Parathyroid adenoma (tissue), 2 donors: ENCODE data around the gene HERC3.
A peak's percentile ranks its signal among the peaks of the same experiment; 100 is the strongest.

Experiments
- H2AFZ ChIP-seq: fragments of 300-600 bp; sonication (generic); one replicate; pipeline ENCODE4 v1.7.0; 2017; ENCODE audit warnings: antibody characterized with exemption, mild to moderate bottlenecking
- H3K27ac ChIP-seq: fragments of 300-600 bp; sonication (generic); one replicate; pipeline ENCODE4 v1.7.0; 2017
- H3K27me3 ChIP-seq: fragments of 300-600 bp; sonication (generic); one replicate; pipeline ENCODE4 v1.7.0; 2017; ENCODE audit warnings: low read length; ENCODE audit not compliant: control insufficient read depth, insufficient read depth
- H3K36me3 ChIP-seq: fragments of 300-600 bp; sonication (generic); one replicate; pipeline ENCODE4 v1.7.0; 2017; ENCODE audit warnings: low read length; ENCODE audit not compliant: control insufficient read depth, insufficient read depth
- H3K4me1 ChIP-seq: fragments of 300-600 bp; sonication (generic); one replicate; pipeline ENCODE4 v1.7.0; 2017; ENCODE audit warnings: control low read depth
- H3K4me2 ChIP-seq: fragments of 300-600 bp; sonication (generic); one replicate; pipeline ENCODE4 v1.7.0; 2017; ENCODE audit warnings: low read length
- H3K4me3 ChIP-seq: fragments of 300-600 bp; sonication (generic); one replicate; pipeline ENCODE4 v1.7.0; 2017; ENCODE audit warnings: low read depth, low read length
- H3K79me2 ChIP-seq: fragments of 300-600 bp; sonication (generic); one replicate; pipeline ENCODE4 v1.7.0; 2017; ENCODE audit warnings: control low read depth
- H3K9ac ChIP-seq: fragments of 300-600 bp; sonication (generic); one replicate; pipeline ENCODE4 v1.7.0; 2017; ENCODE audit warnings: mild to moderate bottlenecking
- H3K9me3 ChIP-seq: fragments of 300-600 bp; sonication (generic); one replicate; pipeline ENCODE4 v1.7.0; 2017; ENCODE audit warnings: low read length; ENCODE audit not compliant: control insufficient read depth
- CTCF ChIP-seq: fragments of 300-600 bp; sonication (generic); IDR thresholded peaks from one replicate; pipeline ENCODE4 v1.7.0; 2017; ENCODE audit warnings: antibody characterized with exemption, mild to moderate bottlenecking
- donor health status: primary hyperparathyroidism.

HERC3 gene

GRCh38 chr4:88697141-88697540, 104.9 kb downstream of the HERC3 start:
- H3K79me2 ChIP-seq = no peaks in the 10 kb centered on the region
- H3K27me3 ChIP-seq = no peaks in the 10 kb centered on the region
- H3K9ac ChIP-seq = no peak overlapping the region
- H2AFZ ChIP-seq = no peak overlapping the region
- H3K9me3 ChIP-seq = no peaks in the 10 kb centered on the region
- peak overlapping the region; percentile 69 for H3K4me3 ChIP-seq
- peak overlapping the region; percentile 66 for H3K4me2 ChIP-seq
- no peaks in the 10 kb centered on the region for H3K4me1 ChIP-seq
- no peaks in the 10 kb centered on the region for H3K36me3 ChIP-seq
- H3K27ac ChIP-seq = no peak overlapping the region
- TF ChIP-seq CTCF = no peak

GRCh38 chr4:88697588-88698329, 105.5 kb downstream of the HERC3 start, which contains the start of gene NAP1L5:
Gene NAP1L5 (minus strand): TSS chr4:88697829. CDS start chr4:88697754, 75 bp downstream.
- Histone ChIP-seq H2AFZ (no peak within 1 kb of the TSS), H3K4me3 (peak within 1 kb of the TSS; percentile 69), H3K36me3 (no peaks in the 10 kb centered on the region), H3K4me2 (peak within 1 kb of the TSS; percentile 66), H3K9ac (no peak within 1 kb of the TSS), H3K27ac (no peak within 1 kb of the TSS), H3K4me1 (no peaks in the 10 kb centered on the region), H3K79me2 (no peaks in the 10 kb centered on the region), H3K9me3 (no peaks in the 10 kb centered on the region), H3K27me3 (no peaks in the 10 kb centered on the region)
- no peak for TF ChIP-seq CTCF

GRCh38 chr4:88698519-88698918, 106.2 kb downstream of the HERC3 start:
- H3K27ac ChIP-seq = no peak overlapping the region

GRCh38 chr4:88702782-88703181, 110.5 kb downstream of the HERC3 start:
- TF ChIP-seq CTCF = no peak
- no peaks in the 10 kb centered on the region for H3K36me3 ChIP-seq
- no peaks in the 10 kb centered on the region for H3K9me3 ChIP-seq
- no peaks in the 10 kb centered on the region for H3K79me2 ChIP-seq
- no peaks in the 10 kb centered on the region for H3K27me3 ChIP-seq
- no peak overlapping the region for H2AFZ ChIP-seq
- no peak overlapping the region for H3K4me2 ChIP-seq
- H3K4me3 ChIP-seq = no peak overlapping the region
- H3K27ac ChIP-seq = no peak overlapping the region
- no peak overlapping the region for H3K9ac ChIP-seq
- peaks cover 3% of the 10 kb centered on the region for H3K4me1 ChIP-seq

More at GRCh38 chr4:88698519-88698918, 106.2 kb downstream of the HERC3 start:
- TF ChIP-seq CTCF = no peak
- Histone ChIP-seq H3K36me3 (no peaks in the 10 kb centered on the region), H3K9ac (no peak overlapping the region), H3K27me3 (no peaks in the 10 kb centered on the region), H3K4me3 (no peak overlapping the region), H3K4me1 (no peaks in the 10 kb centered on the region), H3K79me2 (no peaks in the 10 kb centered on the region), H3K4me2 (no peak overlapping the region), H3K9me3 (no peaks in the 10 kb centered on the region), H2AFZ (no peak overlapping the region)

- TF ChIP-seq CTCF = no peak
- H3K79me2 ChIP-seq = no peaks in the 10 kb centered on the region
Measured at GRCh38 chr4:88705223-88705622, 112.9 kb downstream of the HERC3 start.

More at GRCh38 chr4:88705223-88705622, 112.9 kb downstream of the HERC3 start:
- Histone ChIP-seq H3K27ac (no peak overlapping the region), H3K27me3 (no peaks in the 10 kb centered on the region), H3K4me3 (no peak overlapping the region), H3K9ac (no peak overlapping the region), H3K4me1 (peaks cover 3% of the 10 kb centered on the region), H3K4me2 (no peak overlapping the region), H3K36me3 (no peaks in the 10 kb centered on the region), H3K9me3 (no peaks in the 10 kb centered on the region), H2AFZ (no peak overlapping the region)
